NB4 (cell line): ENCODE measurements around the gene IKZF3.

Source experiments
- DNase-seq: peaks from one replicate; pipeline ENCODE4 v3.0.0; 2010; ENCODE audit warnings: low read depth
- H3K4me3 ChIP-seq: one replicate; pipeline ENCODE4 v1.5.1; 2011; ENCODE audit warnings: mild to moderate bottlenecking, low read depth, low read length, moderate library complexity
- CTCF ChIP-seq: IDR thresholded peaks from one replicate; pipeline ENCODE4 v1.5.1; 2012; ENCODE audit warnings: low read depth, low read length
- MAX ChIP-seq: IDR thresholded peaks from 2 replicates; pipeline ENCODE4 v1.6.1; 2011; ENCODE audit warnings: low read depth, low read length
- MYC ChIP-seq: IDR thresholded peaks from 2 replicates; pipeline ENCODE4 v1.6.1; 2011; ENCODE audit warnings: low read depth, low read length
- POLR2A ChIP-seq: IDR thresholded peaks from 2 replicates; pipeline ENCODE4 v1.6.1; 2011; ENCODE audit warnings: mild to moderate bottlenecking; ENCODE audit not compliant: insufficient read length; ENCODE audit errors: extremely low read depth

IKZF3 gene

GRCh38 chr17:39759204-39759603 lies 104.9 kb downstream of the IKZF3 start:
- H3K4me3 ChIP-seq, result no peak overlapping the region

GRCh38 chr17:39757931-39758873 lies 105.9 kb downstream of the IKZF3 start:
- TF ChIP-seq POLR2A, result no peak
- TF ChIP-seq MAX, result peak; percentile 70
- H3K4me3 ChIP-seq, result no peak overlapping the region
- DNase-seq, result peak; percentile 87

More at GRCh38 chr17:39759204-39759603, 104.9 kb downstream of the IKZF3 start:
- no peak for TF ChIP-seq MAX
- no peak for TF ChIP-seq MYC
- no peak for TF ChIP-seq CTCF
- TF ChIP-seq POLR2A, result no peak
- no peak for DNase-seq

GRCh38 chr17:39757176-39757662 lies 106.9 kb downstream of the IKZF3 start:
- DNase-seq, result no peak
- no peak overlapping the region for H3K4me3 ChIP-seq
- TF ChIP-seq CTCF (no peak), MYC (no peak), MAX (no peak), POLR2A (no peak)

- TF ChIP-seq MAX, result no peak
- no peak for TF ChIP-seq CTCF
- no peak for TF ChIP-seq POLR2A
- TF ChIP-seq MYC, result no peak
- H3K4me3 ChIP-seq, result no peak overlapping the region
- no peak for DNase-seq
These were observed 107.6 kb downstream of the IKZF3 start for GRCh38 chr17:39756380-39757079.

GRCh38 chr17:39755554-39756379 lies 108.3 kb downstream of the IKZF3 start:
- no peak for TF ChIP-seq CTCF
- TF ChIP-seq POLR2A, result no peak
- TF ChIP-seq MAX, result no peak
- TF ChIP-seq MYC, result no peak
- H3K4me3 ChIP-seq, result no peak overlapping the region
- peak; percentile 38 for DNase-seq
